ENCODE measurements around the gene DNAJC21. TPM values are rescaled to one million over a fixed set of nuclear protein-coding genes. Genes with fewer than 3 reads are reported as not detected.
A peak's percentile ranks its signal among the peaks of the same experiment; 100 is the strongest.

The DNAJC21 gene
- polyA plus RNA-seq, 1 donor (not counting 4 experiments of a cell fraction or from before 2014, with no cell fraction given), result 29.6 TPM

DNA sequence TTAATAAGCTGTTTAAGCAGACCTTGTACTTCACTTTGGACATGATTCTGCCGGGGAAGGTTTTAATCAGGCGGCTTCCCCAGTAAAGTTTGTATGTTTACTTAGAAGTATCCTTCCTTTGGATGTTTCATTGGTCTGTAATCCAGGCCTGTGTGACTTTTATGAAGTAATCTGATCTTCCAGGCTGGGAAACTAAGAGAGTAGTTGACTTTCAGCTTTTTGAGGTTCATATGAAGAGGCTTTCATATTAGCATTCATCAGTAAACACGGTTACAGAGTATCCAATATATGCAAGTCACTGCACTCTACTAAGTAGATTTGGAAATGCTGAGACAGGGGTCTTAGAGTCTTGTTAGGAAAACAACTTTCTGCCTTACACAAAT lies 1.1 kb downstream of the DNAJC21 start:
- Histone ChIP-seq H3K4me2 (ENCODE audit: control insufficient read depth, extremely low read depth, insufficient read depth, low read depth, low read length) (peak overlapping the region; percentile 85), H2AFZ (ENCODE audit: control insufficient read depth, low read length) (peak overlapping the region; percentile 85), H3K9ac (ENCODE audit: control insufficient read depth, extremely low read depth, insufficient read depth, low read length) (peak overlapping the region; percentile 95), H3K4me1 (ENCODE audit: control insufficient read depth, extremely low read depth, insufficient read depth, low read length) (peaks cover 12% of the 10 kb centered on the region), H4K20me1 (ENCODE audit: control insufficient read depth, extremely low read depth, insufficient read depth, low read length) (no peaks in the 10 kb centered on the region), H3K79me2 (ENCODE audit: control insufficient read depth, insufficient read depth, low read length) (peaks cover 51% of the 10 kb centered on the region), H3K36me3 (ENCODE audit: control insufficient read depth in 2 of 2, extremely low read depth in 1 of 2, insufficient read depth in 2 of 2, low read length in 2 of 2) (peaks cover 3 to 5% of the 10 kb centered on the region in 2 experiments), H3K9me3 (ENCODE audit: control insufficient read depth, low read depth, low read length) (no peaks in the 10 kb centered on the region), H3K9me1 (ENCODE audit: control insufficient read depth, extremely low read depth, insufficient read depth, low read length) (no peaks in the 10 kb centered on the region), H3K27ac (ENCODE audit: control insufficient read depth, insufficient read depth, low read length) (peak overlapping the region; percentile 87), H3K27me3 (ENCODE audit: control insufficient read depth, extremely low read depth, insufficient read depth, low read length) (no peaks in the 10 kb centered on the region), H3K4me3 (ENCODE audit: control insufficient read depth in 2 of 3, extremely low read depth in 1 of 3, insufficient read depth in 2 of 3, low read depth in 1 of 3, low read length in 3 of 3) (peak overlapping the region; percentile 92 to 96 (median 94))
- FAIRE-seq (no peak), DNase-seq (ENCODE audit: low read depth, low spot score) (no peak)
- dilution Hi-C loops (cut with MboI; ENCODE audit: extremely low pct_ligation_motif_present, low sequenced_read_pairs), result no loop called here
- TF ChIP-seq, protein P1, sequence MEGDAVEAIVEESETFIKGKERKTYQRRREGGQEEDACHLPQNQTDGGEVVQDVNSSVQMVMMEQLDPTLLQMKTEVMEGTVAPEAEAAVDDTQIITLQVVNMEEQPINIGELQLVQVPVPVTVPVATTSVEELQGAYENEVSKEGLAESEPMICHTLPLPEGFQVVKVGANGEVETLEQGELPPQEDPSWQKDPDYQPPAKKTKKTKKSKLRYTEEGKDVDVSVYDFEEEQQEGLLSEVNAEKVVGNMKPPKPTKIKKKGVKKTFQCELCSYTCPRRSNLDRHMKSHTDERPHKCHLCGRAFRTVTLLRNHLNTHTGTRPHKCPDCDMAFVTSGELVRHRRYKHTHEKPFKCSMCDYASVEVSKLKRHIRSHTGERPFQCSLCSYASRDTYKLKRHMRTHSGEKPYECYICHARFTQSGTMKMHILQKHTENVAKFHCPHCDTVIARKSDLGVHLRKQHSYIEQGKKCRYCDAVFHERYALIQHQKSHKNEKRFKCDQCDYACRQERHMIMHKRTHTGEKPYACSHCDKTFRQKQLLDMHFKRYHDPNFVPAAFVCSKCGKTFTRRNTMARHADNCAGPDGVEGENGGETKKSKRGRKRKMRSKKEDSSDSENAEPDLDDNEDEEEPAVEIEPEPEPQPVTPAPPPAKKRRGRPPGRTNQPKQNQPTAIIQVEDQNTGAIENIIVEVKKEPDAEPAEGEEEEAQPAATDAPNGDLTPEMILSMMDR (optimal IDR thresholded peaks at IDR 0.05 in 1 of 3, IDR thresholded peaks at IDR 0.05 in 1 of 3, conservative IDR thresholded peaks at IDR 0.05 in 1 of 3; ENCODE audit: extremely low read depth in 1 of 3, insufficient read depth in 2 of 3, low read length in 3 of 3), result no peak
- TF ChIP-seq EZH2 (IDR thresholded peaks at IDR 0.05; ENCODE audit: low read length), result no peak

DNA sequence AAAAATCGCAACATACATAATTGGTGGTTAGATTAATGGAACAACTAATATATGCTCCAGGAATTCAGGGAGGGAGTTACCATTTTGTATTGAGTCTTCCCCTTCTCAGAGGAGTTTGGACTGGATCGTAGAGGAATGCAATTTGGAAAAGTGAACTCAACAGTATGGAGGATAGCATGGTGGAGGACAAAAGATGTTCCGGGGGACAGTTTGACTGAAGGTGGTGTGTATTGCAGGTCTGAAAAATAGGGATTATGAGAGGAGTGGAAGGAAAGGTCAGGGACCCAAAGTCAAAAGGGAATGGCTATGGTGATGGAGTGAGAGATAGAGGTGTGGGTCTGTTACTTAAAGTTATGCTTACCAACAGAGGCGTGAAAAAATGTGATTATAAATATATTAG lies 1.5 kb downstream of the DNAJC21 start:
- TF ChIP-seq EZH2 (IDR thresholded peaks at IDR 0.05; ENCODE audit: low read length), result no peak
- TF ChIP-seq, protein P1 (optimal IDR thresholded peaks at IDR 0.05 in 1 of 3, IDR thresholded peaks at IDR 0.05 in 1 of 3, conservative IDR thresholded peaks at IDR 0.05 in 1 of 3; ENCODE audit: extremely low read depth in 1 of 3, insufficient read depth in 2 of 3, low read length in 3 of 3), result no peak
- Histone ChIP-seq H3K4me3 (ENCODE audit: control insufficient read depth in 2 of 3, extremely low read depth in 1 of 3, insufficient read depth in 2 of 3, low read depth in 1 of 3, low read length in 3 of 3) (peak overlapping the region; percentile 92 to 96 (median 94)), H2AFZ (ENCODE audit: control insufficient read depth, low read length) (no peak overlapping the region), H3K4me2 (ENCODE audit: control insufficient read depth, extremely low read depth, insufficient read depth, low read depth, low read length) (peak overlapping the region; percentile 85), H3K27me3 (ENCODE audit: control insufficient read depth, extremely low read depth, insufficient read depth, low read length) (no peaks in the 10 kb centered on the region), H3K9me3 (ENCODE audit: control insufficient read depth, low read depth, low read length) (no peaks in the 10 kb centered on the region), H3K36me3 (ENCODE audit: control insufficient read depth in 2 of 2, extremely low read depth in 1 of 2, insufficient read depth in 2 of 2, low read length in 2 of 2) (peaks cover 0 to 3% of the 10 kb centered on the region in 2 experiments), H3K27ac (ENCODE audit: control insufficient read depth, insufficient read depth, low read length) (peak overlapping the region; percentile 87), H3K9ac (ENCODE audit: control insufficient read depth, extremely low read depth, insufficient read depth, low read length) (peak overlapping the region; percentile 95), H3K9me1 (ENCODE audit: control insufficient read depth, extremely low read depth, insufficient read depth, low read length) (no peaks in the 10 kb centered on the region), H3K4me1 (ENCODE audit: control insufficient read depth, extremely low read depth, insufficient read depth, low read length) (peaks cover 12% of the 10 kb centered on the region), H4K20me1 (ENCODE audit: control insufficient read depth, extremely low read depth, insufficient read depth, low read length) (no peaks in the 10 kb centered on the region), H3K79me2 (ENCODE audit: control insufficient read depth, insufficient read depth, low read length) (peaks cover 50% of the 10 kb centered on the region)
- dilution Hi-C loops (cut with MboI; ENCODE audit: extremely low pct_ligation_motif_present, low sequenced_read_pairs), result no loop called here
- no peak for FAIRE-seq
- DNase-seq (ENCODE audit: low read depth, low spot score), result no peak

Data from keratinocyte (primary cell).